ENCODE results near the gene CAPZB.

Gene CAPZB

DNA sequence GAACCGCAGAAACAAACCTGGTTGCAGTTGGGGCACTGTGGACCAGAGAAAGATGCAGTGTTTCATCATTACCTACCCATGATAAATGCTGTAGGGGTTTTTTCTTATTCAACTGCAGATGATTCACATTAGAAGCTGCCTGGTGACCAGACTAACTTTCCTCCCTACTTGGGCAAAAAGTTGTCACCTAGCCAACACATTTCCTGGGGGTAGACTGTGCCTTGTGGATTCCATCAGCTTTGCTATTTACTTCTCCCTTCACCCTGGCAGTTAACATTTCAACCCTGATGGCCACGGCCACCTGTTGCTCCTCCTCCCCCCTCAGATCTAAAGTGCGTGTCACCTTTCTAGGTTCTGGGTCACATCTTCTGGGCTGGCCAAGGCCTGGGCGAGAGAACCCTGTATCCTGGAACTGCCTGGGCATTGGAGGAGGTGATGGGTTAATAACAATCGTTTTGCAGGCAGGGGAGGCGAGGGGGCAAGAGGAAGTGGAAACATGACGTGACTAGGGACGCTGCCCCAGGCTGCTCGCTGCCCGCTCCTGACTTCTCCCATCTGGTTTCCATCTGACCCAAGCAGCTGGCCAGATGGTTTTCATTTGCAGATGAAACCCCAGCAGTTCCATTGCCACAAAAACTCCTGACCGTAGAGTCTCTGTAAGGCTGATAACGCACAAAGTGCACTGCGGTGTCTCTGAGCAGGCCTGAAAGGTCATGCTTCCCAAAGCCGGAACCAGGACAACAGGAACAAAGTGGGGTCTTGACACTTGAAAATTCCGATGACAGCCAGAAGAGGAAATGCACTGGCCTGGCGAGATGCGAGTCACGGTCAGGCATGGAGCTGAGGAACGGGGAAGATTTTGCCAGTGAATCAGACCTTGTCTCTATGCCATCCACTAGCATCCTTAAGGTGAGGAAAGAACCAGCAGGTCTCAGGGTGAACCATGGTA lies 36.6 kb downstream of the CAPZB start:
- H3K4me2 ChIP-seq (ENCODE audit: low read depth, low read length, poor library complexity, severe bottlenecking) = no peak overlapping the region
- no peak overlapping the region for H3K9ac ChIP-seq (ENCODE audit: low read length)
- no peaks in the 10 kb centered on the region for H3K9me2 ChIP-seq (replicated peaks; ENCODE audit: insufficient read depth, low read length)
- H4K20me1 ChIP-seq (ENCODE audit: low read depth, low read length) = peaks cover 17% of the 10 kb centered on the region
- no peak overlapping the region for H2AFZ ChIP-seq (ENCODE audit: low read depth, low read length, severe bottlenecking)
- no peaks in the 10 kb centered on the region for H3K27me3 ChIP-seq (ENCODE audit: low read length)
- peaks cover 92% of the 10 kb centered on the region for H3K79me2 ChIP-seq (ENCODE audit: insufficient read depth, low read length)
- H3K9me3 ChIP-seq (ENCODE audit: insufficient read depth, low read length) = no peaks in the 10 kb centered on the region
- no peak for TF ChIP-seq EZH2phosphoT487 (conservative IDR thresholded peaks at IDR 0.05; ENCODE audit: low read length)
- TF ChIP-seq, protein P1, sequence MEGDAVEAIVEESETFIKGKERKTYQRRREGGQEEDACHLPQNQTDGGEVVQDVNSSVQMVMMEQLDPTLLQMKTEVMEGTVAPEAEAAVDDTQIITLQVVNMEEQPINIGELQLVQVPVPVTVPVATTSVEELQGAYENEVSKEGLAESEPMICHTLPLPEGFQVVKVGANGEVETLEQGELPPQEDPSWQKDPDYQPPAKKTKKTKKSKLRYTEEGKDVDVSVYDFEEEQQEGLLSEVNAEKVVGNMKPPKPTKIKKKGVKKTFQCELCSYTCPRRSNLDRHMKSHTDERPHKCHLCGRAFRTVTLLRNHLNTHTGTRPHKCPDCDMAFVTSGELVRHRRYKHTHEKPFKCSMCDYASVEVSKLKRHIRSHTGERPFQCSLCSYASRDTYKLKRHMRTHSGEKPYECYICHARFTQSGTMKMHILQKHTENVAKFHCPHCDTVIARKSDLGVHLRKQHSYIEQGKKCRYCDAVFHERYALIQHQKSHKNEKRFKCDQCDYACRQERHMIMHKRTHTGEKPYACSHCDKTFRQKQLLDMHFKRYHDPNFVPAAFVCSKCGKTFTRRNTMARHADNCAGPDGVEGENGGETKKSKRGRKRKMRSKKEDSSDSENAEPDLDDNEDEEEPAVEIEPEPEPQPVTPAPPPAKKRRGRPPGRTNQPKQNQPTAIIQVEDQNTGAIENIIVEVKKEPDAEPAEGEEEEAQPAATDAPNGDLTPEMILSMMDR (IDR thresholded peaks at IDR 0.05; ENCODE audit: insufficient read depth, low read length, poor library complexity, severe bottlenecking) = no peak
- H3K4me3 ChIP-seq (ENCODE audit: insufficient read depth, low read length, poor library complexity, severe bottlenecking) = no peak overlapping the region
- H3K27ac ChIP-seq (ENCODE audit: low read depth, low read length) = no peak overlapping the region
- H3F3A ChIP-seq (ENCODE audit: insufficient read depth) = peaks cover 5% of the 10 kb centered on the region; the same call in 1 of the 2 replicates
- no peaks in the 10 kb centered on the region for H3K36me3 ChIP-seq (ENCODE audit: low read length)

DNA sequence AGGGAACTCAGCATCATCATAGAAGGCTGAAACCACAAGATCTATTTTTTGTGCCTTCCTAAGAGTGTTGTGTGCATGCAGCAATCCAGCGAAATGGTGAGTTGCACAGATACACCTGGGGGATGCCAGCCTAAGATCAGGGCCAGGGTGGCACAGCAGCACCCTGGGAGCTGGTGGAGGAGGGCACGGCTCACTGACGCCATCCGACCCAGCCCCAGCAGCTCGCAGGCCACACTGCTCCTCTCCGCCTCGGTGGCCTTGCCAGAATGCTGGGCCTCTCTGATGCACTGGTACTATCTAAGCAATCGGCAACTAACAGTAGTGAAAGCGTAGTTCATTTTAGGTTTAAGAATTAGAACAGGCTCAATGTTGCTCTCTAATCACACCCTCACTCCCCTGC lies 37.8 kb downstream of the CAPZB start:
- Histone ChIP-seq H3K4me3 (ENCODE audit: insufficient read depth, low read length, poor library complexity, severe bottlenecking) (no peak overlapping the region), H3F3A (ENCODE audit: insufficient read depth) (peaks cover 5% of the 10 kb centered on the region; the same call in 1 of the 2 replicates), H3K36me3 (ENCODE audit: low read length) (no peaks in the 10 kb centered on the region), H3K27me3 (ENCODE audit: low read length) (no peaks in the 10 kb centered on the region), H3K4me2 (ENCODE audit: low read depth, low read length, poor library complexity, severe bottlenecking) (no peak overlapping the region), H3K9ac (ENCODE audit: low read length) (no peak overlapping the region), H2AFZ (ENCODE audit: low read depth, low read length, severe bottlenecking) (no peak overlapping the region), H3K27ac (ENCODE audit: low read depth, low read length) (no peak overlapping the region), H3K9me3 (ENCODE audit: insufficient read depth, low read length) (no peaks in the 10 kb centered on the region), H3K79me2 (ENCODE audit: insufficient read depth, low read length) (peaks cover 93% of the 10 kb centered on the region), H4K20me1 (ENCODE audit: low read depth, low read length) (peaks cover 14% of the 10 kb centered on the region), H3K9me2 (replicated peaks; ENCODE audit: insufficient read depth, low read length) (no peaks in the 10 kb centered on the region)
- TF ChIP-seq, protein P1 (IDR thresholded peaks at IDR 0.05; ENCODE audit: insufficient read depth, low read length, poor library complexity, severe bottlenecking) = no peak

DNA sequence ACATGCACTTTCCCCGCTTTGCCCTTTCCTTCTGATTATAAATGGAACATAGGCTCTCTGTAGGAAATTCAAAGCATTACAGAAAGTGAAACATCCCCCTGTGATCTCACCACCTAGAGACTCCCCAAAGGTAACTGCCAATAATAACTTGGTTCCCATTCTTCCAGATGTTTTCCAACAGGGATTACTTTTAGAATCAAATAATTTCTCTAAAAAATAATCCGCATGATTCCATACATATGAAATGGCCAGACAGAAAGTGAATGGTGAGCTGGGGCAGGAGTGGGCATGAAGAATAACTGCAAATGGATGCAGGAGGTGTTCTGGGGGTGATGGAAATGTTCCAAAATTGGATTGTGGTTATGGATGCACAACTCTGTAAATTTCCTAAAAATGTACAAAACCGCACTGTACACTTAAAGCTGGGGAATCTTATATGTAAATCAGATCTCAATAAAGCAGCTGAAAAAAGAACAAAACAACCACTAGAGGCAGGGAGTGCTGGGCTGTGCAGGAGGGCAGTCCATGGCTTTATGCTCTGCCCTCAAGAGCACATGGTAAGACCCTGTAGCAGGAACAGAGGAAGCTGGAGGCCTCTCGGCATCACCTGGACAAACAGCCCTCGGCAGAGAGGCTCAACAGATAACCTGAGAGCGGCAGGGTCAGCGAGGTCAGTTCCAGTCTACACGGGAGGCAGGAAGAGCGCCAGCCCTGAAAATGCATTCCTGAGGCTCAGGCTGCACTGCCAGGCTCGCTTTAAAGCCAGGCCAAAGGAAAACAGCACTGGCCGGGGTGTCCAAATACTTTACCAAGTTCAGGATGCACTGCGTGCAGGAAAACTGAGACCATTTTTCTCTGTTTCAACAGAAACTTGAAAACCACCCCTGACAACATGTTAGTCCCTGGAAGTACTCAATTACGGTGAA lies 39.7 kb downstream of the CAPZB start:
- Histone ChIP-seq H3K27ac (ENCODE audit: low read depth, low read length) (no peak overlapping the region), H3F3A (ENCODE audit: insufficient read depth) (peaks cover 5% of the 10 kb centered on the region; the same call in 1 of the 2 replicates), H3K36me3 (ENCODE audit: low read length) (no peaks in the 10 kb centered on the region), H3K9me3 (ENCODE audit: insufficient read depth, low read length) (no peaks in the 10 kb centered on the region), H3K9me2 (replicated peaks; ENCODE audit: insufficient read depth, low read length) (no peaks in the 10 kb centered on the region), H3K9ac (ENCODE audit: low read length) (no peak overlapping the region), H3K4me2 (ENCODE audit: low read depth, low read length, poor library complexity, severe bottlenecking) (no peak overlapping the region), H3K79me2 (ENCODE audit: insufficient read depth, low read length) (peaks cover 90% of the 10 kb centered on the region), H3K4me3 (ENCODE audit: insufficient read depth, low read length, poor library complexity, severe bottlenecking) (no peak overlapping the region), H2AFZ (ENCODE audit: low read depth, low read length, severe bottlenecking) (no peak overlapping the region), H4K20me1 (ENCODE audit: low read depth, low read length) (peaks cover 14% of the 10 kb centered on the region), H3K27me3 (ENCODE audit: low read length) (no peaks in the 10 kb centered on the region)
- TF ChIP-seq EZH2phosphoT487 (conservative IDR thresholded peaks at IDR 0.05; ENCODE audit: low read length) = no peak
- TF ChIP-seq, protein P1 (IDR thresholded peaks at IDR 0.05; ENCODE audit: insufficient read depth, low read length, poor library complexity, severe bottlenecking) = no peak
